RKO (cell line): ENCODE measurements around the gene LHPP.

Experiments
- DNase-seq: peaks from one replicate; pipeline ENCODE4 v3.0.0-alpha.2; 2016; ENCODE audit warnings: low spot score

The LHPP gene

GRCh38 chr10:124470544-124471434 lies 9.2 kb downstream of the LHPP start:
- no peak for DNase-seq

GRCh38 chr10:124472071-124472470 lies 10.4 kb downstream of the LHPP start:
- no peak for DNase-seq

GRCh38 chr10:124473070-124473469 lies 11.4 kb downstream of the LHPP start:
- no peak for DNase-seq

- no peak for DNase-seq
Observed at GRCh38 chr10:124474514-124475070, 13.0 kb downstream of the LHPP start.

GRCh38 chr10:124476043-124476725 lies 14.6 kb downstream of the LHPP start:
- DNase-seq = no peak

- no peak for DNase-seq
Observed at GRCh38 chr10:124477614-124478363, 16.2 kb downstream of the LHPP start.

GRCh38 chr10:124478515-124478914 lies 16.9 kb downstream of the LHPP start:
- DNase-seq = no peak

- DNase-seq = no peak
Observed at GRCh38 chr10:124480860-124481259, 19.2 kb downstream of the LHPP start.

- DNase-seq = no peak
Observed at GRCh38 chr10:124481717-124482116, 20.1 kb downstream of the LHPP start.

GRCh38 chr10:124482236-124482800 lies 20.7 kb downstream of the LHPP start:
- no peak for DNase-seq

GRCh38 chr10:124482876-124483275 lies 21.3 kb downstream of the LHPP start:
- no peak for DNase-seq

GRCh38 chr10:124484031-124484430 lies 22.4 kb downstream of the LHPP start:
- no peak for DNase-seq

GRCh38 chr10:124484661-124485060 lies 23.0 kb downstream of the LHPP start:
- no peak for DNase-seq

- no peak for DNase-seq
Observed at GRCh38 chr10:124486635-124487034, 25.0 kb downstream of the LHPP start.

GRCh38 chr10:124491105-124491504 lies 29.5 kb downstream of the LHPP start:
- no peak for DNase-seq

- no peak for DNase-seq
Observed at GRCh38 chr10:124492266-124492665, 30.6 kb downstream of the LHPP start.

GRCh38 chr10:124493214-124493882 lies 31.7 kb downstream of the LHPP start:
- DNase-seq = no peak

- DNase-seq = no peak
Observed at GRCh38 chr10:124494046-124494807, 32.6 kb downstream of the LHPP start.

- DNase-seq = no peak
Observed at GRCh38 chr10:124495162-124495561, 33.5 kb downstream of the LHPP start.

- no peak for DNase-seq
Observed at GRCh38 chr10:124495725-124496124, 34.1 kb downstream of the LHPP start.

GRCh38 chr10:124496150-124496549 lies 34.5 kb downstream of the LHPP start:
- DNase-seq = no peak
